GM15510 (cell line): ENCODE results near the gene REPS2.

Source experiments
- POLR2A ChIP-seq: IDR thresholded peaks from 3 replicates; pipeline ENCODE4 v1.6.1; 2011; ENCODE audit warnings: borderline replicate concordance; ENCODE audit not compliant: insufficient read length; ENCODE audit errors: extremely low read depth

The REPS2 gene

GRCh38 chrX:17154001-17154400 is 207.5 kb downstream of the REPS2 start:
- TF ChIP-seq POLR2A, result no peak

DNA sequence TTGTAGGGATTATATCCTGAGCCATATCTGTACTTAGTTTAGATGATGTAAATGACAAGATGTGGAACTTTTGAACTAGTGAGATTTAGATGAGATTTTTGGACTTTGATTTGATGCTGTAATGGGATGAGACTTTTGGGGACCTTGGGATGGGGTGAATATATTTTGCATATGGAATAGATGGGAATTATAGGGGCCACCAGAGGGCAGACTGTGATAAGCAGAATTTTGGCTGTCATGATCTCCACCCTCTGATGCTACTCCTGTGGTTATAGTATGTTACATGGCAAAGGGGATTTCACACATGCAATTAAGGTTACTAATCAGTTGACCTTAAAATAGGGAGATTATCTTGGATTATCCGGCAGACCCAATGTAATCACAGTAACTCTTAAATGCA is 214.5 kb downstream of the REPS2 start:
- no peak for TF ChIP-seq POLR2A

DNA sequence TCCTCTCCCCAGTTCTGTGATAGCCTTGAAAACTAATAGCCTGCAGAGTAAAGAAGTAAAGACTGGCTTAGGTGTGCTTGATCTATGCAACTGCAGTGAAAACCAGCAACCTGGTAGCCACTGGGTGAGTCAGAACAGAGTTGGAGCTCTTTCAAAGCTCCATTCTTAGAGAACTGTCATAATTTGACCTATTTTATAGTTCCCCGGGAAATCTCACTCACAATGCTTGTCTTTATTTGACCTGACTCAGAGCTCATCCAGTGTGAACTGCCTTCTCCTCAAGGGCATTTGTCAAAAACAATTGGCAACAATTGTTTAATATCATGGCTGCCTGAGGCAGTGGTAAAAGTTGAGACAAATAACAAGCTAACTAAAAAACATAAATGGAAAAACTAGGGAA is 215.5 kb downstream of the REPS2 start:
- no peak for TF ChIP-seq POLR2A

DNA sequence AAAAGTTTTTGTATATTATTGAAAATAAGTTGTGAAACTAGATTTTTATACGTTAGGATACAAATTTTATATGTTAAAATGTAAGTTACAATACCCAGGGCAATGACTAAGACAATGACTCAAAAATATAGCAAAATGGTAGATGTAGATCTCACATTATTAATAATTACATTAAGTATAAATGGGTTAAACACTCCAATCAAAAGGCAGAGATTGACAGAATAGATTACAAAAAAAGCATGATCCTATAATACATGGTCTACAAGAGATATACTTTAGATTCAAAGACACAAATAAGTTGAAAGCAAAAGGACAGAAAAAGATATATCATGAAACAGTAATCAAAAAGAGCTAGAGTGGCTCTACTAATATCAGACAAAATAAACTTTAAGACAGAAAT is 217.6 kb downstream of the REPS2 start:
- no peak for TF ChIP-seq POLR2A

- TF ChIP-seq POLR2A, result no peak
Observed at GRCh38 chrX:17164941-17165340, 218.5 kb downstream of the REPS2 start.

GRCh38 chrX:17167915-17168314 is 221.5 kb downstream of the REPS2 start:
- no peak for TF ChIP-seq POLR2A

- TF ChIP-seq POLR2A, result no peak
Observed at GRCh38 chrX:17170973-17171372, 224.5 kb downstream of the REPS2 start.

- no peak for TF ChIP-seq POLR2A
Observed at GRCh38 chrX:17174671-17175070, 228.2 kb downstream of the REPS2 start.

DNA sequence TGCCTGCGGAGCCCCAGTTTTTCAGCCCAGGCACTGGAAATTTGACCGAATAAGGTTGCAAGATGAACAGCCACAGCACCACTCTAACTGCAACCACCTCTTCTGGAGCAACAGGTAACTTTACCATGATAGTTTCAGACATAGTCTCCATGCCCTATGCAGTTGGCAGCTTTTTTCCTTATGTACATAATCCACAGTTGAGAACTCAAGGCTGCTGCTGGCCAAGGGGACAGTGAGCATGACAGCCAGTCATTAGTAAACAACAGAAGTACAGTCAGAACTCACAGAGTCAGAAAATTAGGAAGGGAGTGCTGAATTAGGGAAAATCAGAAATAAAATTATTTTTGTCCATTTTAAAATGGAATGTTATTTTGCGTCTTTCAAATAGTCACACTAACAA is 235.9 kb downstream of the REPS2 start:
- TF ChIP-seq POLR2A, result no peak

- TF ChIP-seq POLR2A, result no peak
Observed at GRCh38 chrX:17183566-17183965, 237.1 kb downstream of the REPS2 start.

GRCh38 chrX:17185431-17185830 is 239.0 kb downstream of the REPS2 start:
- no peak for TF ChIP-seq POLR2A

GRCh38 chrX:17187136-17187756 is 240.8 kb downstream of the REPS2 start:
- no peak for TF ChIP-seq POLR2A

GRCh38 chrX:17192106-17192505 is 245.6 kb downstream of the REPS2 start:
- TF ChIP-seq POLR2A, result no peak
